ENCODE results near the gene OXGR1.
A peak's percentile ranks its signal among the peaks of the same experiment; 100 is the strongest.

Gene OXGR1

GRCh38 chr13:96999091-96999490, 4.8 kb upstream of the OXGR1 start:
- no peak for DNase-seq (ENCODE audit: low read depth)
- TF ChIP-seq, protein P1, sequence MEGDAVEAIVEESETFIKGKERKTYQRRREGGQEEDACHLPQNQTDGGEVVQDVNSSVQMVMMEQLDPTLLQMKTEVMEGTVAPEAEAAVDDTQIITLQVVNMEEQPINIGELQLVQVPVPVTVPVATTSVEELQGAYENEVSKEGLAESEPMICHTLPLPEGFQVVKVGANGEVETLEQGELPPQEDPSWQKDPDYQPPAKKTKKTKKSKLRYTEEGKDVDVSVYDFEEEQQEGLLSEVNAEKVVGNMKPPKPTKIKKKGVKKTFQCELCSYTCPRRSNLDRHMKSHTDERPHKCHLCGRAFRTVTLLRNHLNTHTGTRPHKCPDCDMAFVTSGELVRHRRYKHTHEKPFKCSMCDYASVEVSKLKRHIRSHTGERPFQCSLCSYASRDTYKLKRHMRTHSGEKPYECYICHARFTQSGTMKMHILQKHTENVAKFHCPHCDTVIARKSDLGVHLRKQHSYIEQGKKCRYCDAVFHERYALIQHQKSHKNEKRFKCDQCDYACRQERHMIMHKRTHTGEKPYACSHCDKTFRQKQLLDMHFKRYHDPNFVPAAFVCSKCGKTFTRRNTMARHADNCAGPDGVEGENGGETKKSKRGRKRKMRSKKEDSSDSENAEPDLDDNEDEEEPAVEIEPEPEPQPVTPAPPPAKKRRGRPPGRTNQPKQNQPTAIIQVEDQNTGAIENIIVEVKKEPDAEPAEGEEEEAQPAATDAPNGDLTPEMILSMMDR (conservative IDR thresholded peaks at IDR 0.05; ENCODE audit: control insufficient read depth, insufficient read depth, low read depth, low read length) = no peak
- H3K4me3 ChIP-seq (ENCODE audit: control insufficient read depth, low read depth, low read length) = no peak overlapping the region

GRCh38 chr13:96998051-96998450, 3.8 kb upstream of the OXGR1 start:
- TF ChIP-seq, protein P1 (conservative IDR thresholded peaks at IDR 0.05; ENCODE audit: control insufficient read depth, insufficient read depth, low read depth, low read length) = no peak
- no peak for DNase-seq (ENCODE audit: low read depth)
- no peak overlapping the region for H3K4me3 ChIP-seq (ENCODE audit: control insufficient read depth, low read depth, low read length)

GRCh38 chr13:96996886-96997285, 2.6 kb upstream of the OXGR1 start:
- TF ChIP-seq, protein P1 (conservative IDR thresholded peaks at IDR 0.05; ENCODE audit: control insufficient read depth, insufficient read depth, low read depth, low read length) = no peak
- no peak for DNase-seq (ENCODE audit: low read depth)

GRCh38 chr13:96996107-96996506, 1.8 kb upstream of the OXGR1 start:
- TF ChIP-seq, protein P1 (conservative IDR thresholded peaks at IDR 0.05; ENCODE audit: control insufficient read depth, insufficient read depth, low read depth, low read length) = no peak
- no peak for DNase-seq (ENCODE audit: low read depth)
- H3K4me3 ChIP-seq (ENCODE audit: control insufficient read depth, low read depth, low read length) = no peak overlapping the region

More at GRCh38 chr13:96996886-96997285, 2.6 kb upstream of the OXGR1 start:
- H3K4me3 ChIP-seq (ENCODE audit: control insufficient read depth, low read depth, low read length) = no peak overlapping the region

GRCh38 chr13:96994858-96995243, 575 bp upstream of the OXGR1 start:
- TF ChIP-seq, protein P1 (conservative IDR thresholded peaks at IDR 0.05; ENCODE audit: control insufficient read depth, insufficient read depth, low read depth, low read length) = no peak
- H3K4me3 ChIP-seq (ENCODE audit: control insufficient read depth, low read depth, low read length) = no peak overlapping the region
- no peak for DNase-seq (ENCODE audit: low read depth)

- TF ChIP-seq, protein P1 (conservative IDR thresholded peaks at IDR 0.05; ENCODE audit: control insufficient read depth, insufficient read depth, low read depth, low read length) = no peak
- H3K4me3 ChIP-seq (ENCODE audit: control insufficient read depth, low read depth, low read length) = peak overlapping the region; percentile 38
- DNase-seq (ENCODE audit: low read depth) = no peak
These were observed 651 bp downstream of the OXGR1 start for GRCh38 chr13:96993634-96994016.

DNA sequence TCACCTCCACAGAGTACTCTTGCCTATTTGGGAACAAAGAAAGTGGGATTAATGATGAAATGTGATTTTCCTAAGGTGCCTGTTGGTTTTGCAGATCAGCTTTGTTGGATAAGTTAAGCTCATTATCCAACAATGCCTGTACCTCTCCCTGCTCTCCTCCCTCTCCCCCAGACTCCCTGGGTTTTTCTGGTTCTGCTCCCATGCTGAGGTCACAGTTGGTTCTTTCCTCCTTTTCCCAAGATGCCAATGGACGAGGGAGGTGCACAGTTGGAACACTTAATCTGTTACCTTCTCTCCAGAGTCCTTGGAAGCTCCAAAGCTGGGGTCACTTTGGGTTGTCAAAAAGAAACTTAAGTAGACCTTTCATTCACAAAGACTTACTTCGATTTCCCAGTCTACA, 1.6 kb downstream of the OXGR1 start:
- TF ChIP-seq, protein P1 (conservative IDR thresholded peaks at IDR 0.05; ENCODE audit: control insufficient read depth, insufficient read depth, low read depth, low read length) = no peak
- DNase-seq (ENCODE audit: low read depth) = no peak
- H3K4me3 ChIP-seq (ENCODE audit: control insufficient read depth, low read depth, low read length) = no peak overlapping the region
